ENCODE measurements around the gene CYB5D1. TPM values are rescaled to one million over a fixed set of nuclear protein-coding genes. Genes with fewer than 3 reads are reported as not detected.

Gene CYB5D1
- total RNA-seq, 4 donors from 2014 or later, result 3.3 to 5.1 (median 4.2) TPM

DNA sequence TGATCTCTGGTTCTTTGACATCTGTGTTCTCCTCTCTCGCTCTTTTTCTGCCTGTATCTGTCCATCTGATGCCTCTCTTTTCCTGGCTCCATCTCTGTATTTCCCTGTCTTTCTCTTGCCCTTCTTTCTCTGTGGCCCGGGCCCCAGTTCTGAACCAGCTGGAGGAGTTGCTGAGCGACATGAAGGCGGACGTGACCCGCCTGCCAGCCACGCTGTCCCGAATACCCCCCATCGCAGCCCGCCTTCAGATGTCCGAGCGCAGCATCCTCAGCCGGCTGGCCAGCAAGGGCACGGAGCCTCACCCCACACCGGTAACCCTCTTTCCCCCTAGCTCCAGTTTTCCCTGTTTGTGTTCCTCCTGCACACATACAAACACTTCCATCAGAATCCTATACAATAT lies 52.5 kb downstream of the CYB5D1 start:
- TF ChIP-seq, protein P1, sequence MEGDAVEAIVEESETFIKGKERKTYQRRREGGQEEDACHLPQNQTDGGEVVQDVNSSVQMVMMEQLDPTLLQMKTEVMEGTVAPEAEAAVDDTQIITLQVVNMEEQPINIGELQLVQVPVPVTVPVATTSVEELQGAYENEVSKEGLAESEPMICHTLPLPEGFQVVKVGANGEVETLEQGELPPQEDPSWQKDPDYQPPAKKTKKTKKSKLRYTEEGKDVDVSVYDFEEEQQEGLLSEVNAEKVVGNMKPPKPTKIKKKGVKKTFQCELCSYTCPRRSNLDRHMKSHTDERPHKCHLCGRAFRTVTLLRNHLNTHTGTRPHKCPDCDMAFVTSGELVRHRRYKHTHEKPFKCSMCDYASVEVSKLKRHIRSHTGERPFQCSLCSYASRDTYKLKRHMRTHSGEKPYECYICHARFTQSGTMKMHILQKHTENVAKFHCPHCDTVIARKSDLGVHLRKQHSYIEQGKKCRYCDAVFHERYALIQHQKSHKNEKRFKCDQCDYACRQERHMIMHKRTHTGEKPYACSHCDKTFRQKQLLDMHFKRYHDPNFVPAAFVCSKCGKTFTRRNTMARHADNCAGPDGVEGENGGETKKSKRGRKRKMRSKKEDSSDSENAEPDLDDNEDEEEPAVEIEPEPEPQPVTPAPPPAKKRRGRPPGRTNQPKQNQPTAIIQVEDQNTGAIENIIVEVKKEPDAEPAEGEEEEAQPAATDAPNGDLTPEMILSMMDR (IDR thresholded peaks at IDR 0.05), result no peak
- no peak for TF ChIP-seq POLR2A (IDR thresholded peaks at IDR 0.05)
- Histone ChIP-seq H3K9me3 (no peaks in the 10 kb centered on the region), H3K36me3 (peaks cover 0 to 71% (median 0%) of the 10 kb centered on the region in 3 donors), H3K4me3 (no peak overlapping the region), H3K27me3 (no peaks in the 10 kb centered on the region), H3K27ac (no peak overlapping the region), H3K4me1 (peaks cover 0 to 12% (median 3%) of the 10 kb centered on the region in 4 donors)
- no peak for DNase-seq

- H3K4me3 ChIP-seq, result no peak overlapping the region
- DNase-seq, result no peak
- TF ChIP-seq, protein P1 (IDR thresholded peaks at IDR 0.05), result no peak
- no peak for TF ChIP-seq POLR2A (IDR thresholded peaks at IDR 0.05)
- H3K36me3 ChIP-seq, result peaks cover 0 to 66% (median 0%) of the 10 kb centered on the region in 3 donors
- H3K4me1 ChIP-seq, result peaks cover 0 to 13% (median 3%) of the 10 kb centered on the region in 4 donors
- H3K9me3 ChIP-seq, result no peaks in the 10 kb centered on the region
- no peaks in the 10 kb centered on the region for H3K27me3 ChIP-seq
- H3K27ac ChIP-seq, result no peak overlapping the region
Observed at GRCh38 chr17:7910711-7911110, 52.9 kb downstream of the CYB5D1 start.

DNA sequence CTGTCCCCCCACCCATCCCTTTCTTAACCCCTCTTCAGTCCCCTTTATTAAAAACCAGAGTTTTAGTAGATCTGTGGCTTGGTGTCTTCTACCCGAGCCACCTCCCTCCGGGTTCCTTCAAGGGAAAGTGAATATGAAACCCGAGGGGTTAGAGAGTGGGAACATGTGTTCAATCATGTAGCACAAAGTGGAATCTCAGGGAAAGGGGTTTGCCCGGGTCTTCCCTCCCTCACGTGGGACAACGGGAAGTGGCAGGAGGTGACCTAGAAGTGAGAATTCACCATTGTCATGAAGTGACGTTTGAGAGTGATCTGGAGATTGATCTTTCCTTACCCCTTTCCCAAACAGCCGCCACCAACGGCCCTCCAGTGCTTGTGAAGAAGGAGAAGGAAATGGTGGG lies 53.3 kb downstream of the CYB5D1 start:
- TF ChIP-seq, protein P1 (IDR thresholded peaks at IDR 0.05), result no peak
- TF ChIP-seq POLR2A (IDR thresholded peaks at IDR 0.05), result no peak
- H3K4me3 ChIP-seq, result no peak overlapping the region
- no peak overlapping the region for H3K27ac ChIP-seq
- H3K9me3 ChIP-seq, result no peaks in the 10 kb centered on the region
- no peak for DNase-seq
- H3K36me3 ChIP-seq, result peaks cover 0 to 62% (median 0%) of the 10 kb centered on the region in 3 donors
- no peaks in the 10 kb centered on the region for H3K27me3 ChIP-seq
- peaks cover 0 to 14% (median 4%) of the 10 kb centered on the region in 4 donors for H3K4me1 ChIP-seq

Small RNA genes within 50 kb of the gene (small RNA-seq; reads per million reads assigned to genes)
- 17.1 to 21.6 reads per million in 2 donors for gene SCARNA21

Other genes with a start within 250 kb of the CYB5D1 start
- gene FXR2, start 243.1 kb upstream of the CYB5D1 start, total RNA-seq, result 10 to 100 TPM; 28.8 to 38.1 (median 30.4) TPM
- 100 to 1,000 TPM; 144 to 303 (median 229) TPM for gene SAT2, start 230.2 kb upstream of the CYB5D1 start, total RNA-seq
- gene SHBG, start 227.9 kb upstream of the CYB5D1 start, total RNA-seq, result 10 to 100 TPM in 2 of 4 donors, 1 to 10 TPM in 2; 2.1 to 38.0 (median 16.3) TPM
- under 1 TPM in 1 of 4 donors, not detected in 3; 0.47 TPM for gene ATP1B2, start 207.1 kb upstream of the CYB5D1 start, total RNA-seq
- gene TP53, start 170.5 kb upstream of the CYB5D1 start, total RNA-seq, result 10 to 100 TPM; 19.6 to 27.7 (median 25.1) TPM
- gene WRAP53, start 169.5 kb upstream of the CYB5D1 start, total RNA-seq, result 1 to 10 TPM; 4.6 to 9.3 (median 6.2) TPM
- under 1 TPM in 1 of 4 donors, not detected in 3; 0.27 TPM for gene EFNB3, start 152.8 kb upstream of the CYB5D1 start, total RNA-seq
- under 1 TPM in 2 of 4 donors, not detected in 2; 0.18 to 0.83 TPM for gene DNAH2, start 140.3 kb upstream of the CYB5D1 start, total RNA-seq
- gene KDM6B, start 23.8 kb upstream of the CYB5D1 start, total RNA-seq, result 10 to 100 TPM; 32.1 to 45.6 (median 36.4) TPM
- gene TMEM88, start 2.9 kb upstream of the CYB5D1 start, total RNA-seq, result 10 to 100 TPM in 3 of 4 donors, 1 to 10 TPM in 1; 3.4 to 29.7 (median 12.9) TPM
- 10 to 100 TPM; 28.6 to 75.8 (median 47.8) TPM for gene NAA38, start 444 bp upstream of the CYB5D1 start, total RNA-seq
- 10 to 100 TPM; 36.1 to 99.9 (median 45.1) TPM for gene CHD3, start 30.8 kb downstream of the CYB5D1 start, total RNA-seq
- 1 to 10 TPM in 3 of 4 donors, not detected in 1; 1.2 to 5.1 (median 1.6) TPM for gene RNF227, start 58.3 kb downstream of the CYB5D1 start, total RNA-seq
- 1 to 10 TPM in 3 of 4 donors, under 1 TPM in 1; 0.95 to 5.0 (median 2.7) TPM for gene KCNAB3, start 71.9 kb downstream of the CYB5D1 start, total RNA-seq
- gene TRAPPC1, start 73.9 kb downstream of the CYB5D1 start, total RNA-seq, result 10 to 100 TPM; 39.8 to 58.0 (median 45.5) TPM
- gene CNTROB, start 74.2 kb downstream of the CYB5D1 start, total RNA-seq, result 100 to 1,000 TPM in 1 of 4 donors, 10 to 100 TPM in 3; 30.5 to 120 (median 45.2) TPM
- gene GUCY2D, start 144.6 kb downstream of the CYB5D1 start, total RNA-seq, result not detected
- 1 to 10 TPM in 3 of 4 donors, under 1 TPM in 1; 0.70 to 4.1 (median 2.1) TPM for gene ALOX15B, start 181.1 kb downstream of the CYB5D1 start, total RNA-seq
- under 1 TPM in 1 of 4 donors, not detected in 3; 0.83 TPM for gene ALOX12B, start 229.7 kb downstream of the CYB5D1 start, total RNA-seq

Data from Peyer's patch (tissue), 4 donors.